ENCODE results near the gene PRF1.

PRF1 gene

DNA sequence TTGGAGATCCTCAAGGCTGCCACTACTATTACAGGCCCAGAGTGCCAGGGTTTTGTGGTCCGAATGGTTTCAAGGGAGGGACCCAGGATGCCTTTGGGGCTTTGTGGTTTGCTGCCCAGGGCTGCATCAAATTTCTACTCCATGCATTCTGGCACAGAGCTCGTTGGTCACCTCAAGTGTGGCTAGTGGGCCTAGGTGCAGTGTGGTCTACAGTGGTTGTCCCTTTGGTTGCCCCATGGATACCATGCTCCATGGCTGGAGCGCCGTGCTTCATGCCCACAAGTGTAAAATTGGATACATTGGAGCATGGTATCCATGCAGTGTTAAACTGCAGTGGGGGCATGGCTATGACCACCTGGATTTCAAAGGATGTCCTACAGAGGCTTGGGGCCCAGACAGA is 5.4 kb upstream of the PRF1 start:
- no peak overlapping the region for H3K4me2 ChIP-seq (ENCODE audit: low read length)

DNA sequence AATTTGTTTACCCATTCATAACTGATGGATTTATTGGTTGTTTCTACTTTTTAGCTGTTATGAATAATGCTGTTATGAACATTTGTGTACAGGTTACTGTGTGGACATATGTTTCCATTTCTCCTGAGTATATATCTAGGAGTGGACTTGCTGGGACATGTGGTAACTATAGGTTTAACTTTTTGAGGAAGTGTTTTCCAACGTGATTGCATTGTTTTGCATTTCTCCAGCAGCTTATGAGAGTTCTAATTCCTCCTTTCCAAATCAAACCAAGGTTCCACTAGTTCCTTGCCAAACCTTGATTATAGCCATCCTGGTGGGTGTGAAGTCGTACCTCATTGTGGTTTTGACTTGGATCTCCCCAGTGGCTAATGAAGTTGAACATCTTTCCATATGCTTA is 2.6 kb upstream of the PRF1 start:
- Histone ChIP-seq H3K36me3 (ENCODE audit: control insufficient read depth, low read length) (no peaks in the 10 kb centered on the region), H3K27me3 (ENCODE audit: control insufficient read depth, low read length) (peaks cover 4% of the 10 kb centered on the region; the same call in 1 of the 2 replicates), H3K79me2 (ENCODE audit: control insufficient read depth, low read length) (no peaks in the 10 kb centered on the region), H3K4me3 (ENCODE audit: low read length) (no peak overlapping the region), H3K9me2 (replicated peaks; ENCODE audit: control insufficient read depth, low read length) (no peaks in the 10 kb centered on the region), H4K20me1 (ENCODE audit: control insufficient read depth, insufficient read depth, low read depth, low read length) (no peaks in the 10 kb centered on the region), H3K27ac (ENCODE audit: low read depth, low read length) (no peak overlapping the region), H3K9me3 (ENCODE audit: control insufficient read depth, insufficient read depth, low read length) (no peaks in the 10 kb centered on the region), H3K4me1 (ENCODE audit: control insufficient read depth, low read length) (no peaks in the 10 kb centered on the region), H3F3A (ENCODE audit: control insufficient read depth, insufficient read depth) (no peaks in the 10 kb centered on the region), H3K4me2 (ENCODE audit: low read length) (no peak overlapping the region)
- TF ChIP-seq CTCF (IDR thresholded peaks at IDR 0.05; ENCODE audit: low read depth, low read length, poor library complexity, severe bottlenecking) (no peak), EZH2phosphoT487 (IDR thresholded peaks at IDR 0.05; ENCODE audit: borderline replicate concordance, low read length) (no peak)

More for the DNA sequence above, 5.4 kb upstream of the PRF1 start:
- H3K4me1 ChIP-seq (ENCODE audit: control insufficient read depth, low read length) = no peaks in the 10 kb centered on the region
- no peaks in the 10 kb centered on the region for H3F3A ChIP-seq (ENCODE audit: control insufficient read depth, insufficient read depth)
- H3K27ac ChIP-seq (ENCODE audit: low read depth, low read length) = no peak overlapping the region
- H3K4me3 ChIP-seq (ENCODE audit: low read length) = no peak overlapping the region
- no peaks in the 10 kb centered on the region for H3K9me3 ChIP-seq (ENCODE audit: control insufficient read depth, insufficient read depth, low read length)
- TF ChIP-seq EZH2phosphoT487 (IDR thresholded peaks at IDR 0.05; ENCODE audit: borderline replicate concordance, low read length) (no peak), CTCF (IDR thresholded peaks at IDR 0.05; ENCODE audit: low read depth, low read length, poor library complexity, severe bottlenecking) (no peak)
- H3K27me3 ChIP-seq (ENCODE audit: control insufficient read depth, low read length) = peaks cover 7% of the 10 kb centered on the region; the same call in 1 of the 2 replicates
- H3K9me2 ChIP-seq (replicated peaks; ENCODE audit: control insufficient read depth, low read length) = no peaks in the 10 kb centered on the region
- no peaks in the 10 kb centered on the region for H4K20me1 ChIP-seq (ENCODE audit: control insufficient read depth, insufficient read depth, low read depth, low read length)
- H3K79me2 ChIP-seq (ENCODE audit: control insufficient read depth, low read length) = no peaks in the 10 kb centered on the region
- H3K36me3 ChIP-seq (ENCODE audit: control insufficient read depth, low read length) = no peaks in the 10 kb centered on the region

DNA sequence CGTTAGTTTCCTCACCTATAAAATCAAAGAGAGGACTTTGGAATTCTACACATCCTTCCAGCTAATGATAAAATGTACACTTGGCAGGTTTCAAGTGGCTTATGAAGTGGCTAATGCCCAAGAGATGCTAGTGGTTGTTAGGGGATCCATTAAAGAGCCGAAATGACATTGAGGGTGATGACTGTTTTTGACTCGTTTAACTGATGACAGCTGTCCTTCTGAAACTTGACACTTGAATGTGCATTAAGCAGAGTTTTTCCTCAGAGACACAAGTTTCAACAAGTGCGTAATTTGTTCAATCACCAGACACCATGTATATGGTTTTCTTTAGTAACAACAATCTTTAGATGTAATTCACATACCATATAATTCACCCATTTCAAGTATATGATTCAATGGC is 1.6 kb upstream of the PRF1 start:
- Histone ChIP-seq H3K36me3 (ENCODE audit: control insufficient read depth, low read length) (no peaks in the 10 kb centered on the region), H3K9me2 (replicated peaks; ENCODE audit: control insufficient read depth, low read length) (no peaks in the 10 kb centered on the region), H3K9me3 (ENCODE audit: control insufficient read depth, insufficient read depth, low read length) (no peaks in the 10 kb centered on the region), H3K27ac (ENCODE audit: low read depth, low read length) (no peak overlapping the region), H3K4me3 (ENCODE audit: low read length) (no peak overlapping the region), H3K79me2 (ENCODE audit: control insufficient read depth, low read length) (no peaks in the 10 kb centered on the region), H3F3A (ENCODE audit: control insufficient read depth, insufficient read depth) (no peaks in the 10 kb centered on the region), H3K27me3 (ENCODE audit: control insufficient read depth, low read length) (peaks cover 4% of the 10 kb centered on the region; the same call in 1 of the 2 replicates), H3K4me2 (ENCODE audit: low read length) (no peak overlapping the region), H4K20me1 (ENCODE audit: control insufficient read depth, insufficient read depth, low read depth, low read length) (no peaks in the 10 kb centered on the region), H3K4me1 (ENCODE audit: control insufficient read depth, low read length) (no peaks in the 10 kb centered on the region)
- no peak for TF ChIP-seq EZH2phosphoT487 (IDR thresholded peaks at IDR 0.05; ENCODE audit: borderline replicate concordance, low read length)
- TF ChIP-seq CTCF (IDR thresholded peaks at IDR 0.05; ENCODE audit: low read depth, low read length, poor library complexity, severe bottlenecking) = no peak

GRCh38 chr10:70603449-70603801 is 884 bp upstream of the PRF1 start:
- no peak overlapping the region for H3K27ac ChIP-seq (ENCODE audit: low read depth, low read length)
- H3K79me2 ChIP-seq (ENCODE audit: control insufficient read depth, low read length) = no peaks in the 10 kb centered on the region
- no peak overlapping the region for H3K4me2 ChIP-seq (ENCODE audit: low read length)
- no peak for TF ChIP-seq CTCF (IDR thresholded peaks at IDR 0.05; ENCODE audit: low read depth, low read length, poor library complexity, severe bottlenecking)
- no peak for TF ChIP-seq EZH2phosphoT487 (IDR thresholded peaks at IDR 0.05; ENCODE audit: borderline replicate concordance, low read length)
- no peaks in the 10 kb centered on the region for H3F3A ChIP-seq (ENCODE audit: control insufficient read depth, insufficient read depth)
- no peaks in the 10 kb centered on the region for H3K36me3 ChIP-seq (ENCODE audit: control insufficient read depth, low read length)
- H4K20me1 ChIP-seq (ENCODE audit: control insufficient read depth, insufficient read depth, low read depth, low read length) = no peaks in the 10 kb centered on the region
- no peaks in the 10 kb centered on the region for H3K9me3 ChIP-seq (ENCODE audit: control insufficient read depth, insufficient read depth, low read length)
- H3K4me3 ChIP-seq (ENCODE audit: low read length) = no peak overlapping the region
- peaks cover 4% of the 10 kb centered on the region; the same call in 1 of the 2 replicates for H3K27me3 ChIP-seq (ENCODE audit: control insufficient read depth, low read length)
- H3K4me1 ChIP-seq (ENCODE audit: control insufficient read depth, low read length) = no peaks in the 10 kb centered on the region
- H3K9me2 ChIP-seq (replicated peaks; ENCODE audit: control insufficient read depth, low read length) = no peaks in the 10 kb centered on the region

Measured in DOHH2 (cell line).